Tibial nerve (tissue), 4 donors: ENCODE measurements around the gene LRCH4. TPM values are rescaled to one million over a fixed set of nuclear protein-coding genes. Genes with fewer than 3 reads are reported as not detected.

ENCODE experiments used
- DNase-seq, 2 donors: peaks; one replicate each; pipeline ENCODE4 v3.0.0-alpha.2; 2019; ENCODE audit warnings: low spot score in 2 of 2
- H3K27ac ChIP-seq, 4 donors: fragments of 200-600 bp; sonication (generic) in 3 of 4; one replicate each; pipeline ENCODE4 v1.5.1; 2017 to 2019; ENCODE audit warnings: mild to moderate bottlenecking in 1 of 4
- H3K27me3 ChIP-seq, 2 donors: fragments of 200-600 bp; sonication (generic) in 1 of 2; one replicate each; pipeline versions ENCODE4 v1.5.1 to v1.6.0; 2017 to 2019
- H3K36me3 ChIP-seq, 3 donors: fragments of 200-600 bp; sonication (generic); one replicate each; pipeline ENCODE4 v1.5.1; 2018 to 2019
- H3K4me1 ChIP-seq, 4 donors: fragments of 200-600 bp; sonication (generic) in 3 of 4; one replicate each; pipeline ENCODE4 v1.5.1; 2017 to 2019
- H3K4me3 ChIP-seq, 4 donors: fragments of 200-600 bp; sonication (generic) in 3 of 4; one replicate each; pipeline ENCODE4 v1.5.1; 2017 to 2019; ENCODE audit warnings: mild to moderate bottlenecking in 1 of 4, moderate library complexity in 1 of 4
- H3K9me3 ChIP-seq, 4 donors: fragments of 200-600 bp; sonication (generic) in 3 of 4; one replicate each; pipeline ENCODE4 v1.5.1; 2017 to 2019
- EP300 ChIP-seq, 2 donors: sonication (generic); formaldehyde crosslinking; IDR thresholded peaks; one replicate each; pipeline ENCODE4 v1.6.1; 2017; ENCODE audit warnings: antibody characterized with exemption in 2 of 2, mild to moderate bottlenecking in 1 of 2
- POLR2A ChIP-seq, 2 donors: fragments of 450-650 bp; IDR thresholded peaks; one replicate each; pipeline ENCODE4 v1.6.1; 2017; ENCODE audit warnings: antibody characterized with exemption in 2 of 2, mild to moderate bottlenecking in 2 of 2, moderate library complexity in 2 of 2
- WGBS, 2 donors: methylation state at CpG; one replicate each; pipeline ENCODE4 v1.1.5; 2018; 5-methylcytosine and 5-hydroxymethylcytosine counted together
- total RNA-seq, 4 donors: library from RNA; depleted of rRNA; stranded (reverse); fragments of >200 nt; gene quantifications; one replicate each; pipeline ENCODE4 v1.1.0, GENCODE V29; 2016
- TF ChIP-seq, protein P1 (sequence below), 5 experiments: fragments of 200-600 bp in 3 of 5; fragments of 450-650 bp in 2 of 5; sonication (generic) in 3 of 5; IDR thresholded peaks; one replicate each; pipeline ENCODE4 v1.5.1; 2016 to 2019; ENCODE audit warnings: antibody characterized with exemption in 5 of 5, mild to moderate bottlenecking in 3 of 5, moderate library complexity in 2 of 5

Gene LRCH4
- total RNA-seq, 4 donors from 2014 or later = 135 to 174 (median 170) TPM

- no peaks in the 10 kb centered on the region for H3K9me3 ChIP-seq
- H3K4me3 ChIP-seq = peak overlapping the region in 1 of 4 donors; percentile 10
- WGBS, 2 donors = 43 to 45% methylated on average over 20 of the region's 20 CpGs
- DNase-seq = no peak
- H3K36me3 ChIP-seq = no peaks in the 10 kb centered on the region
- H3K27ac ChIP-seq = peak overlapping the region in 3 of 4 donors; percentile 27 to 65 (median 34)
- H3K27me3 ChIP-seq = no peaks in the 10 kb centered on the region
- TF ChIP-seq POLR2A (IDR thresholded peaks at IDR 0.05) (no peak), EP300 (IDR thresholded peaks at IDR 0.05) (no peak)
- TF ChIP-seq, protein P1, sequence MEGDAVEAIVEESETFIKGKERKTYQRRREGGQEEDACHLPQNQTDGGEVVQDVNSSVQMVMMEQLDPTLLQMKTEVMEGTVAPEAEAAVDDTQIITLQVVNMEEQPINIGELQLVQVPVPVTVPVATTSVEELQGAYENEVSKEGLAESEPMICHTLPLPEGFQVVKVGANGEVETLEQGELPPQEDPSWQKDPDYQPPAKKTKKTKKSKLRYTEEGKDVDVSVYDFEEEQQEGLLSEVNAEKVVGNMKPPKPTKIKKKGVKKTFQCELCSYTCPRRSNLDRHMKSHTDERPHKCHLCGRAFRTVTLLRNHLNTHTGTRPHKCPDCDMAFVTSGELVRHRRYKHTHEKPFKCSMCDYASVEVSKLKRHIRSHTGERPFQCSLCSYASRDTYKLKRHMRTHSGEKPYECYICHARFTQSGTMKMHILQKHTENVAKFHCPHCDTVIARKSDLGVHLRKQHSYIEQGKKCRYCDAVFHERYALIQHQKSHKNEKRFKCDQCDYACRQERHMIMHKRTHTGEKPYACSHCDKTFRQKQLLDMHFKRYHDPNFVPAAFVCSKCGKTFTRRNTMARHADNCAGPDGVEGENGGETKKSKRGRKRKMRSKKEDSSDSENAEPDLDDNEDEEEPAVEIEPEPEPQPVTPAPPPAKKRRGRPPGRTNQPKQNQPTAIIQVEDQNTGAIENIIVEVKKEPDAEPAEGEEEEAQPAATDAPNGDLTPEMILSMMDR (IDR thresholded peaks at IDR 0.05) = no peak
- H3K4me1 ChIP-seq = peaks cover 0 to 28% (median under 1%) of the 10 kb centered on the region in 4 donors
These were observed 4.3 kb upstream of the LRCH4 start for GRCh38 chr7:100590077-100590737.

- DNase-seq = no peak
- Histone ChIP-seq H3K27me3 (no peaks in the 10 kb centered on the region), H3K4me3 (no peak overlapping the region), H3K4me1 (peaks cover 0 to 35% (median 7%) of the 10 kb centered on the region in 4 donors), H3K9me3 (no peaks in the 10 kb centered on the region), H3K27ac (peak overlapping the region in 1 of 4 donors; percentile 65), H3K36me3 (no peaks in the 10 kb centered on the region)
- WGBS, 2 donors = 35 to 40% methylated on average over 7 of the region's 7 CpGs
- TF ChIP-seq, protein P1 (IDR thresholded peaks at IDR 0.05) = no peak
- TF ChIP-seq EP300 (IDR thresholded peaks at IDR 0.05) (no peak), POLR2A (IDR thresholded peaks at IDR 0.05) (no peak)
These were observed 3.5 kb upstream of the LRCH4 start for GRCh38 chr7:100589341-100589947.

- Histone ChIP-seq H3K27me3 (no peaks in the 10 kb centered on the region), H3K4me3 (no peak overlapping the region), H3K9me3 (no peaks in the 10 kb centered on the region), H3K36me3 (no peaks in the 10 kb centered on the region), H3K4me1 (peaks cover 0 to 46% (median 14%) of the 10 kb centered on the region in 4 donors), H3K27ac (no peak overlapping the region)
- no peak for DNase-seq
- WGBS, 2 donors = 62 to 71% methylated on average over 1 of the region's 1 CpG
- no peak for TF ChIP-seq POLR2A (IDR thresholded peaks at IDR 0.05)
- TF ChIP-seq EP300 (IDR thresholded peaks at IDR 0.05) = no peak
- TF ChIP-seq, protein P1 (IDR thresholded peaks at IDR 0.05) = peak in 3 of 5 experiments; percentile 16 to 28 (median 23)
These were observed 2.5 kb upstream of the LRCH4 start for GRCh38 chr7:100588438-100588837.

- TF ChIP-seq POLR2A (IDR thresholded peaks at IDR 0.05) (peak in 1 of 2 donors; percentile 2), EP300 (IDR thresholded peaks at IDR 0.05) (peak in 1 of 2 donors; percentile 72)
- TF ChIP-seq, protein P1 (IDR thresholded peaks at IDR 0.05) = peak in 1 of 5 experiments; percentile 60
- Histone ChIP-seq H3K36me3 (peaks cover 0 to 17% (median 11%) of the 10 kb centered on the region in 3 donors), H3K4me1 (peaks cover 0 to 61% (median 24%) of the 10 kb centered on the region in 4 donors), H3K9me3 (no peaks in the 10 kb centered on the region), H3K27me3 (no peaks in the 10 kb centered on the region), H3K4me3 (peak within 1 kb of the TSS; percentile 75 to 93 (median 88)), H3K27ac (peak within 1 kb of the TSS; percentile 87 to 96 (median 94))
- 0 to 1% methylated on average over 38 to 41 of the region's 53 CpGs for WGBS, 2 donors
- peak; percentile 99 for DNase-seq
These were observed 517 bp upstream of the LRCH4 start, which contains the start of gene FBXO24 for GRCh38 chr7:100586266-100587025. Gene FBXO24 (plus strand): TSS chr7:100586328. CDS start chr7:100586626, 298 bp downstream.
